ENCODE data around the gene CYSLTR2. TPM values are rescaled to one million over a fixed set of nuclear protein-coding genes. Genes with fewer than 3 reads are reported as not detected.

CYSLTR2 gene
- polyA plus RNA-seq, 1 donor (not counting 4 experiments of a cell fraction or from before 2014, with no cell fraction given), result not detected

GRCh38 chr13:48726711-48727110 lies 73.0 kb downstream of the CYSLTR2 start:
- Histone ChIP-seq H3K79me2 (ENCODE audit: control insufficient read depth, insufficient read depth, low read length) (no peaks in the 10 kb centered on the region), H3K36me3 (ENCODE audit: control insufficient read depth in 2 of 2, extremely low read depth in 1 of 2, insufficient read depth in 2 of 2, low read length in 2 of 2) (no peaks in the 10 kb centered on the region), H3K9me3 (ENCODE audit: control insufficient read depth, low read depth, low read length) (no peaks in the 10 kb centered on the region), H3K4me1 (ENCODE audit: control insufficient read depth, extremely low read depth, insufficient read depth, low read length) (peaks cover 3% of the 10 kb centered on the region), H2AFZ (ENCODE audit: control insufficient read depth, low read length) (no peak overlapping the region), H3K9ac (ENCODE audit: control insufficient read depth, extremely low read depth, insufficient read depth, low read length) (no peak overlapping the region), H3K27ac (ENCODE audit: control insufficient read depth, insufficient read depth, low read length) (no peak overlapping the region), H3K9me1 (ENCODE audit: control insufficient read depth, extremely low read depth, insufficient read depth, low read length) (no peaks in the 10 kb centered on the region), H3K4me2 (ENCODE audit: control insufficient read depth, extremely low read depth, insufficient read depth, low read depth, low read length) (no peak overlapping the region), H3K4me3 (ENCODE audit: control insufficient read depth in 2 of 3, extremely low read depth in 1 of 3, insufficient read depth in 2 of 3, low read depth in 1 of 3, low read length in 3 of 3) (no peak overlapping the region), H4K20me1 (ENCODE audit: control insufficient read depth, extremely low read depth, insufficient read depth, low read length) (no peaks in the 10 kb centered on the region), H3K27me3 (ENCODE audit: control insufficient read depth, extremely low read depth, insufficient read depth, low read length) (peaks cover 3% of the 10 kb centered on the region)
- no peak for DNase-seq (ENCODE audit: low read depth, low spot score)
- FAIRE-seq, result no peak
- dilution Hi-C loops (cut with MboI; ENCODE audit: extremely low pct_ligation_motif_present, low sequenced_read_pairs), result no loop called here
- TF ChIP-seq EZH2 (IDR thresholded peaks at IDR 0.05; ENCODE audit: low read length), result no peak
- TF ChIP-seq CTCF (optimal IDR thresholded peaks at IDR 0.05 in 1 of 3, IDR thresholded peaks at IDR 0.05 in 1 of 3, conservative IDR thresholded peaks at IDR 0.05 in 1 of 3; ENCODE audit: extremely low read depth in 1 of 3, insufficient read depth in 2 of 3, low read length in 3 of 3), result no peak

GRCh38 chr13:48727241-48728011 lies 73.7 kb downstream of the CYSLTR2 start:
- no peaks in the 10 kb centered on the region for H4K20me1 ChIP-seq (ENCODE audit: control insufficient read depth, extremely low read depth, insufficient read depth, low read length)
- DNase-seq (ENCODE audit: low read depth, low spot score) (no peak), FAIRE-seq (no peak)
- TF ChIP-seq EZH2 (IDR thresholded peaks at IDR 0.05; ENCODE audit: low read length) (no peak), CTCF (optimal IDR thresholded peaks at IDR 0.05 in 1 of 3, IDR thresholded peaks at IDR 0.05 in 1 of 3, conservative IDR thresholded peaks at IDR 0.05 in 1 of 3; ENCODE audit: extremely low read depth in 1 of 3, insufficient read depth in 2 of 3, low read length in 3 of 3) (no peak)
- no peaks in the 10 kb centered on the region for H3K79me2 ChIP-seq (ENCODE audit: control insufficient read depth, insufficient read depth, low read length)
- H3K36me3 ChIP-seq (ENCODE audit: control insufficient read depth in 2 of 2, extremely low read depth in 1 of 2, insufficient read depth in 2 of 2, low read length in 2 of 2), result no peaks in the 10 kb centered on the region
- H3K27ac ChIP-seq (ENCODE audit: control insufficient read depth, insufficient read depth, low read length), result no peak overlapping the region
- H3K4me3 ChIP-seq (ENCODE audit: control insufficient read depth in 2 of 3, extremely low read depth in 1 of 3, insufficient read depth in 2 of 3, low read depth in 1 of 3, low read length in 3 of 3), result no peak overlapping the region
- H2AFZ ChIP-seq (ENCODE audit: control insufficient read depth, low read length), result no peak overlapping the region
- no peaks in the 10 kb centered on the region for H3K9me3 ChIP-seq (ENCODE audit: control insufficient read depth, low read depth, low read length)
- peaks cover 5% of the 10 kb centered on the region for H3K4me1 ChIP-seq (ENCODE audit: control insufficient read depth, extremely low read depth, insufficient read depth, low read length)
- no peaks in the 10 kb centered on the region for H3K9me1 ChIP-seq (ENCODE audit: control insufficient read depth, extremely low read depth, insufficient read depth, low read length)
- H3K4me2 ChIP-seq (ENCODE audit: control insufficient read depth, extremely low read depth, insufficient read depth, low read depth, low read length), result no peak overlapping the region
- peaks cover 3% of the 10 kb centered on the region for H3K27me3 ChIP-seq (ENCODE audit: control insufficient read depth, extremely low read depth, insufficient read depth, low read length)
- dilution Hi-C loops (cut with MboI; ENCODE audit: extremely low pct_ligation_motif_present, low sequenced_read_pairs), result no loop called here
- no peak overlapping the region for H3K9ac ChIP-seq (ENCODE audit: control insufficient read depth, extremely low read depth, insufficient read depth, low read length)
